HG03469 (cell line): ENCODE results near the gene GRIN3B.
"Not testable (repeated sequence)": the region's sequence is repeated elsewhere in the genome, so short reads cannot be mapped to it uniquely, and the experiment has no call there.

Source experiments
- ATAC-seq: cut with Tn5 transposase; IDR thresholded peaks from one replicate; pipeline ENCODE4 v1.9.1; 2021; ENCODE audit warnings: mild to moderate bottlenecking, moderate library complexity, moderate number of reproducible peaks; ENCODE audit not compliant: unreplicated experiment

The GRIN3B gene

GRCh38 chr19:1000095-1000494 is at the start of gene GRIN3B:
Gene GRIN3B, plus strand, starts transcription at chr19:1000419. Its CDS starts 19 bp downstream, at chr19:1000438.
- ATAC-seq: no peak

GRCh38 chr19:952049-952679 is 48.1 kb upstream of the GRIN3B start:
- ATAC-seq: no peak

GRCh38 chr19:952680-953444 is 47.4 kb upstream of the GRIN3B start:
- no peak for ATAC-seq

GRCh38 chr19:953445-954271 is 46.6 kb upstream of the GRIN3B start:
- no peak for ATAC-seq

GRCh38 chr19:954272-954671 is 45.9 kb upstream of the GRIN3B start:
- no peak for ATAC-seq

GRCh38 chr19:954672-955494 is 45.3 kb upstream of the GRIN3B start:
- no peak for ATAC-seq

- no peak for ATAC-seq
Observed at GRCh38 chr19:955803-956765, 44.1 kb upstream of the GRIN3B start.

GRCh38 chr19:956766-957440 is 43.3 kb upstream of the GRIN3B start:
- ATAC-seq: no peak

GRCh38 chr19:957578-957977 is 42.6 kb upstream of the GRIN3B start:
- not testable (repeated sequence) for ATAC-seq

- no peak for ATAC-seq
Observed at GRCh38 chr19:958967-959855, 41.0 kb upstream of the GRIN3B start.

GRCh38 chr19:960020-960419 is 40.2 kb upstream of the GRIN3B start:
- no peak for ATAC-seq

- ATAC-seq: no peak
Observed at GRCh38 chr19:960601-960938, 39.6 kb upstream of the GRIN3B start.

GRCh38 chr19:961866-962620 is 38.2 kb upstream of the GRIN3B start:
- no peak for ATAC-seq

- no peak for ATAC-seq
Observed at GRCh38 chr19:962683-963400, 37.4 kb upstream of the GRIN3B start.

- ATAC-seq: no peak
Observed at GRCh38 chr19:963486-963951, 36.7 kb upstream of the GRIN3B start.

GRCh38 chr19:964116-964520 is 36.1 kb upstream of the GRIN3B start:
- no peak for ATAC-seq
